Mesendoderm (in vitro differentiated cells): ENCODE data around the gene TRAM1L1.

Source experiments
- DNase-seq: peaks from one replicate; pipeline ENCODE4 v3.0.0; 2013
- H2AK5ac ChIP-seq: 2 replicates; pipeline ENCODE4 v1.6.1; 2013; ENCODE audit warnings: low read length, inconsistent platforms
- H2BK120ac ChIP-seq: 2 replicates; pipeline ENCODE4 v1.6.1; 2013; ENCODE audit warnings: low read depth, mild to moderate bottlenecking, low read length, moderate library complexity, mixed read lengths
- H2BK15ac ChIP-seq: replicated peaks from 2 replicates; pipeline ENCODE4 v1.6.1; 2013; ENCODE audit warnings: low read depth, mild to moderate bottlenecking, moderate library complexity
- H2BK5ac ChIP-seq: 2 replicates; pipeline ENCODE4 v1.6.1; 2013; ENCODE audit warnings: low read length, inconsistent platforms
- H3K18ac ChIP-seq: 2 replicates; pipeline ENCODE4 v1.6.1; 2013; ENCODE audit warnings: mild to moderate bottlenecking, low read length, mixed read lengths
- H3K23ac ChIP-seq: one replicate; pipeline ENCODE4 v1.6.1; 2013; ENCODE audit warnings: low read length
- H3K27ac ChIP-seq: 2 replicates; pipeline ENCODE4 v1.5.1; 2013; ENCODE audit warnings: low read depth, mild to moderate bottlenecking, inconsistent platforms, low read length, moderate library complexity
- H3K27me3 ChIP-seq: 2 replicates; pipeline ENCODE4 v1.6.1; 2013; ENCODE audit warnings: low read length, control low read depth, mild to moderate bottlenecking, inconsistent platforms; ENCODE audit not compliant: insufficient read depth, poor library complexity
- H3K36me3 ChIP-seq: 2 replicates; pipeline ENCODE4 v1.6.1; 2013; ENCODE audit warnings: low read length, inconsistent platforms; ENCODE audit not compliant: control insufficient read depth, insufficient read depth
- H3K4ac ChIP-seq: one replicate; pipeline ENCODE4 v1.6.1; 2013; ENCODE audit warnings: low read depth, mild to moderate bottlenecking, low read length, moderate library complexity
- H3K4me1 ChIP-seq: 2 replicates; pipeline ENCODE4 v1.6.1; 2013; ENCODE audit warnings: low read depth, low read length, inconsistent platforms; ENCODE audit not compliant: control insufficient read depth
- H3K4me2 ChIP-seq: 2 replicates; pipeline ENCODE4 v1.6.1; 2013; ENCODE audit warnings: low read length
- H3K4me3 ChIP-seq: 2 replicates; pipeline ENCODE4 v1.5.1; 2013; ENCODE audit warnings: mild to moderate bottlenecking, low read length
- H3K56ac ChIP-seq: one replicate; pipeline ENCODE4 v1.6.1; 2013; ENCODE audit warnings: low read length
- H3K79me1 ChIP-seq: 2 replicates; pipeline ENCODE4 v1.6.1; 2013; ENCODE audit warnings: low read length, inconsistent platforms
- H3K79me2 ChIP-seq: 2 replicates; pipeline ENCODE4 v1.6.1; 2013; ENCODE audit warnings: mild to moderate bottlenecking, low read length; ENCODE audit not compliant: control insufficient read depth, insufficient read depth
- H3K9ac ChIP-seq: 2 replicates; pipeline ENCODE4 v1.6.1; 2013; ENCODE audit warnings: low read length, inconsistent platforms
- H4K5ac ChIP-seq: one replicate; pipeline ENCODE4 v1.6.1; 2013; ENCODE audit warnings: low read length
- H4K8ac ChIP-seq: one replicate; pipeline ENCODE4 v1.6.1; 2013; ENCODE audit warnings: low read depth, mild to moderate bottlenecking, control low read depth, low read length, moderate library complexity
- WGBS: extraction: QIAGEN DNeasy Blood & Tissue Kit; methylation state at CpG from one replicate; pipeline ENCODE4 v1.1.7; 2013; ENCODE audit warnings: low lambda C conversion rate, missing lambda C conversion rate; ENCODE audit not compliant: insufficient coverage; ENCODE audit errors: extremely low coverage; 5-methylcytosine and 5-hydroxymethylcytosine counted together

Gene TRAM1L1

DNA sequence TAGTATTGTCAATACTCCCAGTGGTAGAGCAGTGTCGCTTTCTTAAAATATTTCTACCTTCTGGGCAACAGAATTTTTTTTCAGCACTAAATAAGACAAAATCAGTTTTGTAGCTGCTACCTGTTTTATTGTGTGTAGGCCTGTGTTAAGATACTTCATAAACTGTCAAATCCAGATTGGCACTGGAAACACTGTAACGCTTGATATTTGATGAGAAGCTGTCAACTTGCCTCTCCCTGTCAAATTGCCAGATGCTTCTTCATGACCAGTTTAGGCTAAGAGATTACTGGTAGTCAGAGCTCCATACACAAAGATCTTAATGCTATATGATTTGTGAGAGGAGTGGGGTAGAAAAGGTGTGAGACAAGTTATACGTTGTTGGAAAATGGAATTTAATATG lies 17.3 kb downstream of the TRAM1L1 start:
- H3K27me3 ChIP-seq, result no peaks in the 10 kb centered on the region
- H3K9ac ChIP-seq, result no peak overlapping the region
- H3K27ac ChIP-seq, result no peak overlapping the region
- no peak overlapping the region for H3K18ac ChIP-seq
- no peaks in the 10 kb centered on the region for H3K4me1 ChIP-seq
- H3K4me2 ChIP-seq, result no peak overlapping the region
- no peak overlapping the region for H4K8ac ChIP-seq
- no peaks in the 10 kb centered on the region for H3K36me3 ChIP-seq
- no peak overlapping the region for H3K4me3 ChIP-seq
- no peak overlapping the region for H3K56ac ChIP-seq
- 100% methylated on average over 1 of the region's 3 CpGs for WGBS
- H2BK5ac ChIP-seq, result no peak overlapping the region
- H3K23ac ChIP-seq, result no peak overlapping the region
- H3K79me2 ChIP-seq, result no peaks in the 10 kb centered on the region
- H2BK15ac ChIP-seq, result no peak overlapping the region
- H3K79me1 ChIP-seq, result no peaks in the 10 kb centered on the region
- no peak overlapping the region for H2BK120ac ChIP-seq
- DNase-seq, result no peak
- H4K5ac ChIP-seq, result no peak overlapping the region
- H2AK5ac ChIP-seq, result no peak overlapping the region
- H3K4ac ChIP-seq, result no peak overlapping the region

GRCh38 chr4:117063961-117064696 lies 21.2 kb downstream of the TRAM1L1 start:
- Histone ChIP-seq H3K4ac (no peak overlapping the region), H3K56ac (no peak overlapping the region), H2BK15ac (no peak overlapping the region), H3K9ac (no peak overlapping the region), H3K79me2 (no peaks in the 10 kb centered on the region), H3K4me1 (no peaks in the 10 kb centered on the region), H4K5ac (no peak overlapping the region), H2BK5ac (no peak overlapping the region), H2BK120ac (no peak overlapping the region), H3K4me2 (no peak overlapping the region), H3K36me3 (no peaks in the 10 kb centered on the region), H4K8ac (no peak overlapping the region), H3K23ac (no peak overlapping the region), H3K4me3 (no peak overlapping the region), H3K18ac (no peak overlapping the region), H2AK5ac (no peak overlapping the region), H3K27ac (no peak overlapping the region), H3K27me3 (no peaks in the 10 kb centered on the region), H3K79me1 (no peaks in the 10 kb centered on the region)
- DNase-seq, result no peak
- WGBS, result no CpG with 5 or more reads among the region's 2 CpGs

- H3K4me1 ChIP-seq, result no peaks in the 10 kb centered on the region
- H2AK5ac ChIP-seq, result no peak overlapping the region
- no peaks in the 10 kb centered on the region for H3K79me2 ChIP-seq
- H3K4ac ChIP-seq, result no peak overlapping the region
- H3K36me3 ChIP-seq, result no peaks in the 10 kb centered on the region
- DNase-seq, result no peak
- no peak overlapping the region for H3K4me3 ChIP-seq
- H3K27me3 ChIP-seq, result no peaks in the 10 kb centered on the region
- H4K8ac ChIP-seq, result no peak overlapping the region
- H2BK5ac ChIP-seq, result no peak overlapping the region
- no peak overlapping the region for H3K56ac ChIP-seq
- H3K9ac ChIP-seq, result no peak overlapping the region
- no peak overlapping the region for H4K5ac ChIP-seq
- no peak overlapping the region for H3K27ac ChIP-seq
- H2BK120ac ChIP-seq, result no peak overlapping the region
- H3K4me2 ChIP-seq, result no peak overlapping the region
- H3K23ac ChIP-seq, result no peak overlapping the region
- no peak overlapping the region for H2BK15ac ChIP-seq
- no peak overlapping the region for H3K18ac ChIP-seq
- H3K79me1 ChIP-seq, result no peaks in the 10 kb centered on the region
- 100% methylated on average over 1 of the region's 5 CpGs for WGBS
These were observed 42.4 kb downstream of the TRAM1L1 start for GRCh38 chr4:117042962-117043361.
